ENCODE data around the gene TMEM236.

- no peak for TF ChIP-seq CTCF (IDR thresholded peaks at IDR 0.05)
- TF ChIP-seq POLR2A (IDR thresholded peaks at IDR 0.05; ENCODE audit: low read depth), result no peak
Measured at GRCh38 chr10:17831896-17832295, 79.9 kb downstream of the TMEM236 start.
